Tibial nerve (tissue), 3 donors: ENCODE data around the gene SWSAP1.

Experiments used
- CTCF ChIP-seq, 5 experiments: fragments of 200-600 bp in 3 of 5; fragments of 450-650 bp in 2 of 5; sonication (generic) in 3 of 5; IDR thresholded peaks; one replicate each; pipeline ENCODE4 v1.5.1; 2016 to 2019; ENCODE audit warnings: antibody characterized with exemption in 5 of 5, mild to moderate bottlenecking in 3 of 5, moderate library complexity in 2 of 5
- POLR2A ChIP-seq, 2 donors: fragments of 450-650 bp; IDR thresholded peaks; one replicate each; pipeline ENCODE4 v1.6.1; 2017; ENCODE audit warnings: antibody characterized with exemption in 2 of 2, mild to moderate bottlenecking in 2 of 2, moderate library complexity in 2 of 2

- TF ChIP-seq POLR2A (IDR thresholded peaks at IDR 0.05) (no peak), CTCF (IDR thresholded peaks at IDR 0.05) (no peak)
Measured at GRCh38 chr19:11370744-11371143, 3.7 kb upstream of the SWSAP1 start.
